GM20431 (cell line): ENCODE measurements around the gene TRIP4.
"Not testable (repeated sequence)": the region's sequence is repeated elsewhere in the genome, so short reads cannot be mapped to it uniquely, and the experiment has no call there.

ENCODE experiments used
- in situ Hi-C: fragments of 300-500 bp; cut with MseI, MboI; formaldehyde crosslinking; loops from one replicate; pipeline ENCODE4 v1.15.0; 2020; ENCODE audit warnings: low sequenced_read_pairs; ENCODE audit not compliant: unreplicated experiment

TRIP4 gene

DNA sequence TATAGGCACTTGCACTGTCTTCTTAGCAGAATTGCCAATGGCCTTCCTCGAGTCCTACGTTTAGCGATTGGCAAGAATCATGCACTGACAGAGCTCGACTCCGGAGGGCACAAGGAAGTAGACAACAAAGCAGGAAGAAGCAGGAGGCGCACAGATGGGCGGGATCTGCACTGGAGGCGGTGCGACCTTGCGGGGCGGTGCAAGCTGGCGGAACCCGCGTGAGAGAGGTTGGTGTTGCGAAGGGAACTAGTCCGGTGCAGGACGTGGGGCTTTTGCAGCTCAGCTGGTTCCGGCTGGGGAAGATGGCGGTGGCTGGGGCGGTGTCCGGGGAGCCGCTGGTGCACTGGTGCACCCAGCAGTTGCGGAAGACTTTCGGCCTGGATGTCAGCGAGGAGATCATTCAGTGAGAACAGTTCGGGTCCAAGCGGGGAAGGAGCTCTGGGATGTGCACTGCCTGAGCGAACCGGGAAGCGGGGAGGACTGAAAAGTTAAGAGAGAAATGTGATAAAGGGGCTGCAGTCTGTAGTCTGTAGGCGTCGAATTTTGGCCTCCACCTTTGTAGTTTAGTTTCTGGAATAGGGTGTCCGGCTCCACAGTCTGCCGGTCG is at the start of gene TRIP4:
Gene TRIP4 (plus strand): TSS at position 275 of the 607 bp plus-strand sequence. CDS start 28 bp downstream, at position 303.
- in situ Hi-C loops = no loop called here

DNA sequence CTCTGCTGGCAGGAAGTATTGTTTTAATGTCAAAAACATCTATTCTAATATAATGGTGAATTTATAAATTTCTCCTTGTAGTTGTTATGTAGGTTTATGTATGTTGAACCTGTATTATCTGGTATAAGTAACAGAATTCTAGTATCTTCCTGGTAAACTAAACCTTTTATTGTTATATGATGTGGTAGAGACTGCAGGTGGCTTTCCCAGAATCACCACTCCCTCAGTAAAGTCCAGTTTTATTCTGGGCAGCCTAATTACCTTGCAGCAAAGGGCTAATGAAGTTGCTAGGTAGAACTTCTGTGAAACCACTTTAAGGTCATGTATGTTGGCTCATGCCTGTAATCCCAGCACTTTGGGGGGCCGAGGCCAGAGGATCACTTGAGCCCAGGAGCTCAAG is 47.3 kb upstream of the TRIP4 start:
- in situ Hi-C loops = no loop called here

- in situ Hi-C loops = no loop called here
These were observed 45.7 kb upstream of the TRIP4 start for GRCh38 chr15:64341961-64342360.

DNA sequence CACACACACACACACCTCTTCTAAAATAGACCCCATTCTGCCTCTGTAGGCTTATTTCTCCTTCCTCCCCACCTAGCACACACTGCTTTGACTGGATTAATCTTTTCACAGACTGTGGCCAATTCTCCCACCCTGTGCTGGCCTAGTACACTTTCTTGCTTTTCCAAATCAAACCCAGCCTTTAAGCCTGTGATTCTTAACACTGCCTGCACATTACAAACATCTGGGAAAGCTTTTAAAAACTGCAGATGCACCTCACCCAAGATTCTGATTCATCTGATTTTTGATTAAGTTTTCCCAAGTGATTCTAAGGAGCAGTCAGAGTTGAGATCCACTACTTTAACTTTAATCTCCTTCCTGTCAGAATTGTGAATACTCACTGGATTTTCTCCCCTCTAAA is 44.4 kb upstream of the TRIP4 start:
- in situ Hi-C loops = no loop called here

DNA sequence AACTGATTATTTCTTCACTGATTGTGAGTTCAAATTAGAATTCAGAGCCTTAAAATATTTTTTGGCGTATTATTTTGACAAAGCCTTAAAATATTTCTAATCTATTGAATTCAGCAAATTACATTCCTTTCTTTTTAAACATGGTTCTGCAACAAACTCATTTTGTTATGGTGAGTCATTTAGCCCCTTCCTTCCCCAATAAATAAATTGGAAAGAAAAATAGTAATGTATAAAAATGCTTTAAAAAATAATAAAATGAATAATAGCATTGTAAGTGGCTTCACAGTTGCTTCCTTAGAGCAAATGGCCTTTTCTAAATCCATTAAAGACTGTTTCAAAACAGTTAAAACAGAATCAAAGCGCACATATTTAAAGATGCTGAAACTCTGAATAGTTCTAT is 43.8 kb upstream of the TRIP4 start:
- in situ Hi-C loops = no loop called here

DNA sequence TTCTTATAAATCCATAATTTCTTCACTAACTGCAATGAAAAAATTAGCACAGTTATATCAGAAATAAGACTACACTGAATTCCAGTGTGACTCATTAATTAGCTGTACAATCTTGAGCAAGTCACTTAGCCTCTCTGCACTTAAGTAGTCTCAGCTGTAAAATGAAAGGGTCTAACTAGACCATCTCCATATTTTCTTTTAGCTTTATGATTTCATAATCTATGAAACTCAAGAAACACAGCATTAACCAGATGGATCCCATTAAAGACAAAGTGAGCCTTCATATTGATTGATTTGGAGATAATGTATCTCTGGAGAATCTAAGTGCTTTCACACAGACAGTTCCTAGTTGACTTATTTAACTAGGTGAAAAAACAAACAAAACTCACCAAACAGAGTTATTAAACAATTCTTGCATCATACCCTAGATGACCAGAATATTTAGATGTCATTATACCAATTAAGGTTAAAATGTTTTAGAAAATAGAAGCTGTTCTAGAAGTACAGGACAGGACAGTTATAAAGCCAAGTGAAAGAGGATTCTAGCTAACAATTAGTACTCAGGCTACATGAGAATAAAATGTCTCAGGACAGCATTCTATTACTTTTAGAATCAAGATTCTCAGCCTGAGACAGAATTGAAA is 42.9 kb upstream of the TRIP4 start:
- in situ Hi-C loops = no loop called here

- in situ Hi-C loops = not testable (repeated sequence)
These were observed 41.4 kb upstream of the TRIP4 start for GRCh38 chr15:64346242-64346641.

GRCh38 chr15:64348455-64348854 is 39.2 kb upstream of the TRIP4 start:
- in situ Hi-C loops = no loop called here

- in situ Hi-C loops = no loop called here
These were observed 38.3 kb upstream of the TRIP4 start for GRCh38 chr15:64349375-64349774.

GRCh38 chr15:64351265-64351664 is 36.4 kb upstream of the TRIP4 start:
- in situ Hi-C loops = loop anchor here (25.0 kb wide), 1 partner anchor 139 kb away; no protein-coding TSS in a partner anchor

DNA sequence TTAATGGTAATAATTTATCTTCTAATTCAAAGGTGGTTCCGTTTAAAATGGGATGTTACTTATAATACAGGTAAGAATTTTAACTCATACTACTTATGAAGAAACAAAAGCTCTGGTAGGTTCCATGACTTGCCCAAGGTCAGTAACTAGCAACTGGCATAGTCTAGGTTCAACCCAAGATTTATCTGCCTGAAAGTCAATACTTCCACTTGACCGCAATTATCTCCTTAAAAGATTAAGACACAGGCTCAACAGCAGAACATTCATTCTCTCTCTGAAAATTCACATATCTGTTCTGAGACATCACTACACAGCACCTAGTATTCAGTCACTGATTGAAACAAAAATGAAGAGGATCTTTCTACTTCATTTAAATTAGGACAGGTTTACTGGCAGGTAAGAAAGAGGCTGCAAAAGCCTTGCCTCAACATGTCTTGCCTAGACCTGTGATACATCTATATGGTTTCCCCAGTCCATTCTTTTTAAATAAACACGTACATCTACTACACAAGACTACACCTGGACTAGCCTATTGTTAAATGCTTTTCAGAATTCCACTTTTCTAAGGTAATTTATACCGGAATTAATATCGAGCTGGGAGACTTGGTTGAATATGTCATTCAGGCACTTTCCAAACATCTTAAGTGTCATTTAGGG is 32.8 kb upstream of the TRIP4 start:
- in situ Hi-C loops = loop anchor here (25.0 kb wide), 1 partner anchor 143 kb away; no protein-coding TSS in a partner anchor

- in situ Hi-C loops = loop anchor here (25.0 kb wide), 1 partner anchor 143 kb away; no protein-coding TSS in a partner anchor
These were observed 32.2 kb upstream of the TRIP4 start for GRCh38 chr15:64355348-64355943.

DNA sequence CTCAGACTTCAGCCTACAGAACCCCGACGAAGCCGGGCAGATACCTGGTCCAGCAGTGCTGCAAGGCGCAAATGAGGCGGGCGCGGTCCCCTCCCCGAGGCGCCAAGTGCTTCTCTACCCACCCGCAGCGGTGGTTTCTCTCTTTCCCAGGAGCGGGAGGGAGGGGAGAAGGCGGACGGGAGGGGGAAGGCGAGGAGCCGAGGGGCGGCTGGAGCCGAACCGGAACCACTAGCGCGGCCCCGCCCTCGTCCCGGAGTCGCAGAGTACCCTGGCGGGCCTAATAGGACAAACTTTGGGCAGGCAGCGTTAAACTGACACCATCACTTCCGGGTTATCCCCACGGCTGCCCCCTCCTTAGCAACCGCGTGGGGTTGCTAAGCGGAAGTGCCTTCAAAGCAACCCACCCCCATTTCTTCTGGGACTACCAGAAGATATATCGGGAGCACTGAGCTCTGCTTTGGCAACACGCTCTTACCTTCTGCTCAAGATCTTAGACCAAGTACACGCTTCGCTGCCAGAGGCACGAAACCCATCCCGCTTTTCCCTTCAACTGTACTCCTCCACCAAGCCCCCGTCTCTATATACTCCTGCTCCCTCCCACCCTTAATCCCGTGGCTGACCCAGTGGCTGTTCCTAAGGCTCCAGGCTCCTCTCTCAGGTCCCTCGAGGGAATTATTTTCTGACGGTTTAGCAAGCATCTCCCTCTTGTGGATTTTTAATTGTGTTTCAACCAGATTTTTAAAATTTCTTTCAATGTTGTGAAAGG is 31.5 kb upstream of the TRIP4 start, which contains the start of gene CSNK1G1:
Gene CSNK1G1 (minus strand): TSS at position 230 of the 766 bp plus-strand sequence. CDS start 55,674 bp downstream, outside the sequence.
- in situ Hi-C loops = loop anchor here (25.0 kb wide), 1 partner anchor 144 kb away; no protein-coding TSS in a partner anchor

- in situ Hi-C loops = loop anchor here (25.0 kb wide), 1 partner anchor 144 kb away; no protein-coding TSS in a partner anchor
These were observed 31.0 kb upstream of the TRIP4 start for GRCh38 chr15:64356710-64357040.

DNA sequence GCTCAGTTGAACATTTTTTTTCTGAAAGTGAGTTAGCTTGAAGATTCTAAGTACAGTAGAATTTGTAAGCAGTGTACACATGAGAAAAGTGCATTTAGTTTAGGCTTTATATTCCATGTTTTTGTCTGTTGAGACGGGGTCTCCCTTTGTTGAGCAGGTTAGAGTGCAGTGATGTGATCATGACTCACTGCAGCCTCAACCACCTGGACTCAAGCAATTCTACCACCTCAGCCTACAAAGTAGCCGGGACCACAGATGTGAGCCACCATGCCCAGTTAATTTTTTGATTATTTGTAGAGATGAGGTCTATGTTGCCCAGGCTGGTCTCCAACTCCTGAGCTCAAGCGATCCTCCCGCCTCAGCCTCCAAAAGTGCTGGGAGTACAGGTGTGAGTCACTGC is 26.4 kb upstream of the TRIP4 start:
- in situ Hi-C loops = loop anchor here (25.0 kb wide), 1 partner anchor 149 kb away; no protein-coding TSS in a partner anchor

DNA sequence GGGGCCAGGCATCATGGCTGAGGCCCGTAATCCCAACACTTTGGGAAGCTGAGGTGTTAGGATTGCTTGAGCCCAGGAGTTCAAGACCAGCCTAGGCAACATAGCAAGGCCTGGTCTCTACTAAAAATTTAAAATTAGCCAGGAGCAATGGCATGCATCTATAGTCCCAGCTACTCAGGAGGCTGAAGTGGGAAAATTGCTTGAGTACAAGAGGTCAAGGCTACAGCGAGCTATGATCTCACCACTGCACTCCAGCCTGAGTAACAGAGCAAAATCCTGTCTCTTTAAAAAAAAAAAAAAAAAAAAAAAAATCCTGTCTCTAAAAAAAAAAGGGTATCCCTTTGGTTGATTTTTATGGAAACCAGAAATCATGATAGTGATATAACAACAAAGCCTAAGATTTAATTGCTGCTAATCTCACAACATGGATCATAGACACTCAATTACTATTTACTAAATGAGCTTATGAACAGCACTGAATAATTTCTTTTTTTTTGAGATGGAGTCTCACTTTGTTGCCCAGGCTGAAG is 18.5 kb upstream of the TRIP4 start:
- in situ Hi-C loops = loop anchor here (25.0 kb wide), 1 partner anchor 157 kb away; no protein-coding TSS in a partner anchor

DNA sequence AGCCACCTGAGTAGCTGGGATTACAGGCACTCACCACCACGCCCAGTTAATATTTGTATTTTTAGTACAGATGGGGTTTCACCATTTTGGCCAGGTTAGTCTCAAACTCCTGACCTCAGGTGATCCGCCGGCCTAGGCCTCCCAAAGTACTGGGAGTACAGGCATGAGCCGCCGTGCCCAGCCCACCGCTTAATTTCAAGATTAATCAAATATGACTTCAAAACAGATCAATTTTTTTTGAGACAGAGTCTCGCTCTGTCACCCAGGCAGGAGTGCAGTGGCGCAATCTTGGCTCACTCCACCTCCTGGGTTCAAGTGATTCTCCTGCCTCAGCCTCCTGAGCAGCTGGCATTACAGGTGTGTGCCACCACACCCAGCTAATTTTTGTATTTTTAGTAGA is 16.3 kb upstream of the TRIP4 start:
- in situ Hi-C loops = loop anchor here (25.0 kb wide), 1 partner anchor 159 kb away; no protein-coding TSS in a partner anchor

- in situ Hi-C loops = loop anchor here (25.0 kb wide), 1 partner anchor 161 kb away; no protein-coding TSS in a partner anchor
These were observed 14.3 kb upstream of the TRIP4 start for GRCh38 chr15:64373360-64373759.

GRCh38 chr15:64379216-64379960 is 8.2 kb upstream of the TRIP4 start:
- in situ Hi-C loops = no loop called here
